HEK293 (cell line): ENCODE data around the gene DYNC1LI1.

Source experiments
- CTCF ChIA-PET: fragments of 350-600 bp; formaldehyde crosslinking; extraction: SDS; loops from one replicate; lab custom pipeline; 2021; ENCODE audit warnings: antibody characterized with exemption; lab: Yijun Ruan, JAX
- POLR2A ChIA-PET: fragments of 300-600 bp; formaldehyde crosslinking; extraction: SDS; loops from one replicate; lab custom pipeline; 2020; ENCODE audit warnings: antibody characterized with exemption, inconsistent platforms; lab: Yijun Ruan, JAX
- H3K27ac ChIP-seq: fragments of 200-500 bp; sonication (Bioruptor generic); 2 replicates; pipeline ENCODE4 v1.5.1; 2014; ENCODE audit warnings: low read depth, low read length, control low read depth, inconsistent platforms; ENCODE audit errors: extremely low read depth
- H3K36me3 ChIP-seq, 2 experiments: fragments of 200-500 bp in 1 of 2; sonication (Bioruptor generic) in 1 of 2; 1 replicate in 1 of 2; 2 replicates in 1 of 2; pipeline ENCODE4 v1.5.1; 2014 to 2017; ENCODE audit warnings: inconsistent platforms in 2 of 2, low read length in 2 of 2; ENCODE audit not compliant: control insufficient read depth in 2 of 2, insufficient read depth in 1 of 2
- H3K4me1 ChIP-seq: fragments of 200-500 bp; sonication (Bioruptor generic); 2 replicates; pipeline ENCODE4 v1.5.1; 2014; ENCODE audit warnings: mild to moderate bottlenecking, low read length, inconsistent platforms; ENCODE audit not compliant: control insufficient read depth, insufficient read depth
- H3K4me3 ChIP-seq: 2 replicates; pipeline ENCODE4 v1.5.1; 2011; ENCODE audit warnings: low read depth, mild to moderate bottlenecking, control low read depth, low read length, moderate library complexity
- H3K9me3 ChIP-seq: fragments of 200-500 bp; sonication (Bioruptor generic); 2 replicates; pipeline ENCODE4 v1.5.1; 2014; ENCODE audit warnings: low read depth, low read length, inconsistent platforms; ENCODE audit not compliant: control insufficient read depth, insufficient read depth
- CTCF ChIP-seq: fragments of 450-650 bp; formaldehyde crosslinking; IDR thresholded peaks from 2 replicates; pipeline ENCODE4 v1.5.1; 2016; ENCODE audit warnings: missing biosample characterization, missing genetic modification characterization
- KLF17 ChIP-seq: fragments of 450-650 bp; formaldehyde crosslinking; IDR thresholded peaks from 2 replicates; pipeline ENCODE4 v1.5.1; 2016; ENCODE audit warnings: missing biosample characterization, missing genetic modification characterization
- KLF7 ChIP-seq: fragments of 450-650 bp; formaldehyde crosslinking; IDR thresholded peaks from 2 replicates; pipeline ENCODE4 v1.5.1; 2016; ENCODE audit warnings: missing biosample characterization, missing genetic modification characterization, borderline replicate concordance
- KLF9 ChIP-seq: fragments of 450-650 bp; formaldehyde crosslinking; IDR thresholded peaks from 2 replicates; pipeline ENCODE4 v1.5.1; 2016; ENCODE audit warnings: missing biosample characterization, missing genetic modification characterization, low read depth
- SP7 ChIP-seq: fragments of 450-650 bp; formaldehyde crosslinking; IDR thresholded peaks from 2 replicates; pipeline ENCODE4 v1.5.1; 2016; ENCODE audit warnings: missing biosample characterization, missing genetic modification characterization
- TSHZ1 ChIP-seq: fragments of 450-650 bp; formaldehyde crosslinking; IDR thresholded peaks from 2 replicates; pipeline ENCODE4 v1.5.1; 2016; ENCODE audit warnings: missing biosample characterization, missing genetic modification characterization, borderline replicate concordance
- WT1 ChIP-seq: fragments of 450-650 bp; formaldehyde crosslinking; IDR thresholded peaks from 2 replicates; pipeline ENCODE4 v1.5.1; 2016; ENCODE audit warnings: missing biosample characterization, missing genetic modification characterization
- YY2 ChIP-seq: fragments of 450-650 bp; formaldehyde crosslinking; IDR thresholded peaks from 2 replicates; pipeline ENCODE4 v1.5.1; 2016; ENCODE audit warnings: missing biosample characterization, missing genetic modification characterization
- ZBTB1 ChIP-seq: fragments of 450-650 bp; formaldehyde crosslinking; IDR thresholded peaks from 2 replicates; pipeline ENCODE4 v1.5.1; 2016; ENCODE audit warnings: missing biosample characterization, missing genetic modification characterization
- ZFHX2 ChIP-seq: fragments of 450-650 bp; formaldehyde crosslinking; conservative IDR thresholded peaks from 2 replicates; pipeline ENCODE4 v1.5.1; 2016; ENCODE audit warnings: missing biosample characterization, missing genetic modification characterization
- ZNF157 ChIP-seq: fragments of 450-650 bp; formaldehyde crosslinking; IDR thresholded peaks from 2 replicates; pipeline ENCODE4 v1.5.1; 2016; ENCODE audit warnings: missing biosample characterization, missing genetic modification characterization
- ZNF221 ChIP-seq: fragments of 450-650 bp; formaldehyde crosslinking; IDR thresholded peaks from 2 replicates; pipeline ENCODE4 v1.5.1; 2017; ENCODE audit warnings: missing biosample characterization, missing genetic modification characterization, borderline replicate concordance
- ZNF23 ChIP-seq: fragments of 450-650 bp; formaldehyde crosslinking; IDR thresholded peaks from 2 replicates; pipeline ENCODE4 v1.5.1; 2016; ENCODE audit warnings: missing biosample characterization, missing genetic modification characterization, borderline replicate concordance
- ZNF311 ChIP-seq: fragments of 450-650 bp; formaldehyde crosslinking; IDR thresholded peaks from 2 replicates; pipeline ENCODE4 v1.5.1; 2017; ENCODE audit warnings: missing biosample characterization, missing genetic modification characterization, borderline replicate concordance
- ZNF433 ChIP-seq: fragments of 450-650 bp; formaldehyde crosslinking; IDR thresholded peaks from 2 replicates; pipeline ENCODE4 v1.5.1; 2016; ENCODE audit warnings: missing biosample characterization, missing genetic modification characterization, low read depth
- ZNF510 ChIP-seq: fragments of 450-650 bp; formaldehyde crosslinking; IDR thresholded peaks from 2 replicates; pipeline ENCODE4 v1.5.1; 2018; ENCODE audit warnings: mild to moderate bottlenecking, missing genetic modification characterization, missing biosample characterization; ENCODE audit not compliant: insufficient replicate concordance
- ZNF544 ChIP-seq: fragments of 450-650 bp; formaldehyde crosslinking; IDR thresholded peaks from 2 replicates; pipeline ENCODE4 v1.5.0; 2017; ENCODE audit warnings: missing biosample characterization, missing genetic modification characterization
- ZNF558 ChIP-seq: fragments of 450-650 bp; formaldehyde crosslinking; IDR thresholded peaks from 2 replicates; pipeline ENCODE4 v1.5.1; 2016; ENCODE audit warnings: missing biosample characterization, missing genetic modification characterization
- ZNF560 ChIP-seq: fragments of 450-650 bp; formaldehyde crosslinking; IDR thresholded peaks from 2 replicates; pipeline ENCODE4 v1.5.1; 2017; ENCODE audit warnings: missing biosample characterization, missing genetic modification characterization, borderline replicate concordance
- ZNF580 ChIP-seq: fragments of 450-650 bp; formaldehyde crosslinking; IDR thresholded peaks from 2 replicates; pipeline ENCODE4 v1.5.1; 2016; ENCODE audit warnings: missing biosample characterization, missing genetic modification characterization
- ZNF585B ChIP-seq: fragments of 450-650 bp; formaldehyde crosslinking; IDR thresholded peaks from 2 replicates; pipeline ENCODE4 v1.5.1; 2016; ENCODE audit warnings: missing biosample characterization, missing genetic modification characterization
- ZNF621 ChIP-seq: fragments of 450-650 bp; formaldehyde crosslinking; IDR thresholded peaks from 2 replicates; pipeline ENCODE4 v1.5.1; 2017; ENCODE audit warnings: missing biosample characterization, missing genetic modification characterization
- ZNF704 ChIP-seq: fragments of 450-650 bp; formaldehyde crosslinking; IDR thresholded peaks from 2 replicates; pipeline ENCODE4 v1.5.1; 2016; ENCODE audit warnings: missing biosample characterization, missing genetic modification characterization
- ZNF76 ChIP-seq: fragments of 450-650 bp; formaldehyde crosslinking; IDR thresholded peaks from 2 replicates; pipeline ENCODE4; 2016; ENCODE audit warnings: low read depth, missing biosample characterization, missing genetic modification characterization, borderline replicate concordance
- ZNF785 ChIP-seq: fragments of 450-650 bp; formaldehyde crosslinking; IDR thresholded peaks from 2 replicates; pipeline ENCODE4 v1.5.1; 2016; ENCODE audit warnings: missing biosample characterization, missing genetic modification characterization

DYNC1LI1 gene

GRCh38 chr3:32597656-32598055, 27.0 kb upstream of the DYNC1LI1 start:
- Histone ChIP-seq H3K4me3 (no peak overlapping the region), H3K27ac (no peak overlapping the region), H3K4me1 (no peaks in the 10 kb centered on the region), H3K9me3 (no peaks in the 10 kb centered on the region), H3K36me3 (no peaks in the 10 kb centered on the region)
- ChIA-PET CTCF (no interaction called here), POLR2A (no interaction called here)
- TF ChIP-seq ZNF510 (tag by site-specific recombination) (no peak), ZNF560 (tag by site-specific recombination) (no peak), SP7 (tag by site-specific recombination) (no peak), KLF17 (tag by site-specific recombination) (no peak), ZFHX2 (no peak), TSHZ1 (tag by site-specific recombination) (no peak), ZNF221 (tag by site-specific recombination) (no peak), ZNF621 (tag by site-specific recombination) (no peak), YY2 (no peak)

- H3K27ac ChIP-seq, result no peak overlapping the region
- ChIA-PET CTCF (interaction anchor here (0.5 kb wide), 1 partner anchor 82 kb away, joined by 3 read pairs; no protein-coding TSS in a partner anchor), POLR2A (no interaction called here)
- no peaks in the 10 kb centered on the region for H3K36me3 ChIP-seq
- H3K4me3 ChIP-seq, result no peak overlapping the region
- H3K9me3 ChIP-seq, result no peaks in the 10 kb centered on the region
- TF ChIP-seq WT1 (tag by site-specific recombination) (peak; percentile 39; the same call in 1 of the 2 replicates), KLF7 (tag by site-specific recombination) (no peak)
- H3K4me1 ChIP-seq, result no peaks in the 10 kb centered on the region
Observed at GRCh38 chr3:32596909-32597369, 26.3 kb upstream of the DYNC1LI1 start.

- ChIA-PET CTCF (interaction anchor here (0.5 kb wide), 1 partner anchor 82 kb away, joined by 3 read pairs; no protein-coding TSS in a partner anchor), POLR2A (no interaction called here)
- Histone ChIP-seq H3K27ac (no peak overlapping the region), H3K4me3 (no peak overlapping the region), H3K4me1 (no peaks in the 10 kb centered on the region), H3K9me3 (no peaks in the 10 kb centered on the region), H3K36me3 (no peaks in the 10 kb centered on the region)
- TF ChIP-seq ZNF23 (tag by site-specific recombination), result no peak
- TF ChIP-seq ZNF311 (tag by site-specific recombination), result no peak
- TF ChIP-seq ZNF585B, result no peak
- TF ChIP-seq ZNF157 (tag by site-specific recombination), result no peak
- TF ChIP-seq ZNF544 (tag by site-specific recombination), result no peak
- no peak for TF ChIP-seq ZBTB1 (tag by site-specific recombination)
- no peak for TF ChIP-seq ZNF558 (tag by site-specific recombination)
- TF ChIP-seq CTCF (tag by site-specific recombination), result no peak
- no peak for TF ChIP-seq ZNF704 (tag by site-specific recombination)
- TF ChIP-seq ZNF76 (tag by site-specific recombination), result no peak
- TF ChIP-seq KLF9 (tag by site-specific recombination), result no peak
- TF ChIP-seq ZNF433 (tag by site-specific recombination), result no peak
- no peak for TF ChIP-seq ZNF580 (tag by site-specific recombination)
- no peak for TF ChIP-seq ZNF785 (tag by site-specific recombination)
Observed at GRCh38 chr3:32596282-32596908, 25.7 kb upstream of the DYNC1LI1 start.
